ENCODE data around the gene OSBP2.

OSBP2 gene

GRCh38 chr22:30870451-30871345 lies 176.0 kb downstream of the OSBP2 start:
- no peak for DNase-seq

- no peak for DNase-seq
Measured at GRCh38 chr22:30871391-30872284, 177.0 kb downstream of the OSBP2 start.

GRCh38 chr22:30872285-30873041 lies 177.8 kb downstream of the OSBP2 start:
- no peak for DNase-seq

DNA sequence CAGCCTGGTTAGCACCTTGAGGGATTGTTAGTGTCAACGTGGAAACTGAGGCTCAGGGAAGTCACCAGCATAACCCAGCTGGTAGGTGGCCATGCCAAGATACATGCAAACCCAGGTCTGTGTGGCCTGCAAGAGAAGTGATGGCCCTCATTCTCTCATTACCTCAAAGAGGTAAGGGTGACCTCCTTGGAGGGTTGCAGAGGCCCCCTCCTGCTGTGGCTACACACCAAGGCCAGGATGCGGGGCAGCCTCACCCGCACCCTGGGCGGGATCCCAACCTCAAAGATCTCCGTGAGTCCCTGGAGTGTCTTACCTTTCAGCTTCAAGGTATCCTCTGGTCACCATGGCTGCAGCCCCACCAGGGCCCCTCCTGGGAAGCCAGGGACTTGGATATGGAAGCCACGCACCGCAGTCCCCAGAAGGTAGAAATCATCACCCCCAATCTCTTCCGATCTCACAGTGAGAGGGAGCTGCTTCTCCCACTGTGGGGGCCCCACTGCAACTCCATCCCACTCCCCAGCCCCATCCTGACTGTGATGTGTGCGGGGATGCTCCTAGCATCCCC lies 178.5 kb downstream of the OSBP2 start:
- no peak for DNase-seq

DNA sequence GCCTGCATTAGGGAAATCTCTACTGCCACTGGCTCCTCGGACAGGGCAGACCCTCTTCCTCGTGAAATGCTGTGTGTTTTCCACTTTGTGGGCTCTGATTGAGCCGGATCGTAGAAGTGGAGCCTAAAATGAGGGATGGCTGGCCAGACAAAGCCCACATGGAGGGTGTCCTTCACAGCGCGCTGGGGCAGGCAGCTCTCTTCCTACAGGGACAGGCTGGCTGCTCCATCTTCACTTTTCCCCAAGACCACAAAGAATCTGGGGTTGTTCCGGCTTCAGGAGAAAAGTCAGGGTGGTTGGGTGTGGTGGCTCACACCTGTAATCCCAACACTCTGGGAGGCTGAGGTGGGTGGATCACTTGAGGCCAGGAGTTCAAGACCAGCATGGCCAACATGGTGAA lies 179.0 kb downstream of the OSBP2 start:
- no peak for DNase-seq

- DNase-seq: no peak
Measured at GRCh38 chr22:30874431-30875370, 180.0 kb downstream of the OSBP2 start.

DNA sequence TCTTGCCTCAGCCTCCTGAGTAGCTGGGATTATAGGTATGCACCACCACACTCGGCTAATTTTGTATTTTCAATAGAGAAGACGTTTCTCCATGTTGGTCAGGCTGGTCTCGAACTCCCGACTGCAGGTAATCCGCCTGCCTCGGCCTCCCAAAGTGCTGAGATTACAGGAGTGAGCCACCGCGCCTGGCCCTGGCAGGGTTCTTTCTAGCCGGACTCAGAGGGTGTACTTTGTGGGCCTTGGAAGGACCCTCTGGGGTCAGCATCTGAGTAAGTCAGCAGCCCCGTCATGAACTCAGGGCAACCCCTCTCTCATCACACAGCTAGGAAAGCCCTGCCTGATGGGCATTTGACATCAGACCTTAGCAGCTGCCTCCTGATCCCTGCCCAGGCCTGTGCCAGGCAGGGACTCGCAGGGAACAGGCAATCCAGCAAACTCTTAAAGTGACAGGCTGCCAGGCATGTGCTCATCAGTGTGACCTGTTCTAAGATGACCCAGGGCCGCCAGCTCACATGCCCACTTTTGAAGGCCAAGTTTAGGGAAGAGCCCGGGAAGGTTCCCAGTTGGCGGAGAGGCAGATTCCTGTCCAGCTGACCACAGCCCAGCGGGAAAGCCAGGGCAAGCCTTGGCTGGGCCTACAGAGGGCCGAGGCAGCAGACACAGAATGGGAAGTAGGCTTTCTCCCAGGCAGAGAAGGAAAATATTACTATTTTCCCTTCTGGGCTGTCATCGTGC lies 181.0 kb downstream of the OSBP2 start:
- DNase-seq: no peak

DNA sequence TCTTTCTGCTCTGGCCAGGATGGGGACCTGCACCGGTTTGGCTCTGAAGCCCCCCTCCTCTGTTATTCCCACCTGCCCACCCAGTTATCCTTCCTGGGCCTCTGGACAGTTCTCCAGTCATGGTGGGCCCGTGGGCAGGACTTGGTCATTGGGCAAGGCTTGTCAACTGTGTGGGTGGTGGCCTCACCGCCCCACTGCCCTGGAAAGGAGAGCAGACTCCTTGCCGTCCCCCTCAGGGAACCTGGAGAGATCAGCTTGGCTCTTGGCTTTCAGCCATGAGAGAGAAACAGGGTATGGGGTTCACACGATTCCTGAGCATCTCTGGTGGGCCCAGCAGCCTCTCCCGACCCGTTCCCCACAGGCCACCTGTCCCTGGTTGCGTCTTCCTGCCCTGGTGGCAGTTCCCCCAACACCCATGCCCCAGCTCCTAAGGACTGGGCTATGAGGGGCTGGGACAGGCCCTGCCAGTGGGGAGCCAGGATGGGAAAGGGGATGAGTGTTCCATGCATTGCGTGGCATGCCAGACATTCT lies 181.6 kb downstream of the OSBP2 start:
- no peak for DNase-seq

- no peak for DNase-seq
Measured at GRCh38 chr22:30876915-30877553, 182.4 kb downstream of the OSBP2 start.

DNA sequence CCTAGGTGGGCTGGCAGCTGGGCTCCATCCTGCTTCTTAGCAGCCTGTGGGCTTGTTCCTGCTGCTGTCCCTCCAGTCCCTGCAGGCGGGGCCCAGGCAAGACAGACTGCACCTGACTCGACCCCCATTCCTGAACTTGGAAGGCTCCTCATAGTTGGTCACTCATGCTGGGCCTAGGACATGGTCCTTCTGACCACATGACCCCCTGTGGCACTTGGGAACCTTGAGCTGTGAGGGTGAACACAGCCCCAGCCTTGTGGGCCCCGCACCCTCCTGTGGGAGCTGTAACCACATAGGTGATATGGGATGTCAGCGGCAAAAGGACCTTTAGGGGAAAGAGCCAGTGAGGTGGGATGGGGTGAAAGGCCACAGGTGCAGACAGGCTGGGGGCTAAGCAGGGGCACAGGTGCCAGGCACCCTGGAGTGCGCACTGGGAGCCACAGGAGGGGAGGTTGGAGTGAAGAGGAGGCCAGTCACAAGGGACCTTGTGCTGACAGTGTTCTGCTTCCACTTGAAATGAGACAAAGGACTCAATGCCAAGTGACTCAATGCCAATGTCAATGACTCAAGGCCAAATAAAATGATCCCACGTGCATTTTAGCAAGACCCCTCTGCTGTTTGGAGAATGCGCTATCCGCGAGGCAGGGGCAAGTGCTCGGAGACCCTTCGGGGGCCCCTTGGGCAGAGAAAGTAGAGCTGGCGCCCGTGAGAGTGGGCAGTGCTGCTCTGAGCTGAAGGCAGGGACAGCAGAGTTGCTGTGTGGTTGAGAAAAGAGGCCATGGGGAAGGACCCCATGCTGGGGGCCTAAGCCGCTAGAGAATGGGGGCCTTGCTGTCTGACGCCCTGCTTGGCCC lies 183.2 kb downstream of the OSBP2 start:
- DNase-seq: no peak

GRCh38 chr22:30878516-30879414 lies 184.1 kb downstream of the OSBP2 start:
- no peak for DNase-seq

DNA sequence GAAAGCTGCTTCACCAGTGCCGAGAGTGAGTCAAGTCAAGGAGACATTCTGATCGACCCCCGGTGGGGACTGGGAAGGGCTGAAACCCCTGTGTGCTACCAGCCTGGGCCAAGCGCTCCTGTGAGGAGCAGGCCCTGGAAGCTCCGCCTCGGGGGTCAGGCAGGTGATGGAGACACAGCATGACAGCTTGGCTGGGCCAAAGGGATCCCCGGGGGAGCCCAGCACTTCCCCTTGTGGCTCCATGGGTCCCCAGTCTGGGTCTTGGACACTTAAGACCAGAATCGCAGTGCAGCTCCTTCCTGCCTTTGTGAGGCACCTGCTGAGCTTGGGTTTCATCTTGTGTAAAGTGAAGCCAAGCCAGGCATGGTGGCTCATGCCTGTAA lies 184.7 kb downstream of the OSBP2 start:
- DNase-seq: no peak

- no peak for DNase-seq
Measured at GRCh38 chr22:30880181-30880601, 185.5 kb downstream of the OSBP2 start.

DNA sequence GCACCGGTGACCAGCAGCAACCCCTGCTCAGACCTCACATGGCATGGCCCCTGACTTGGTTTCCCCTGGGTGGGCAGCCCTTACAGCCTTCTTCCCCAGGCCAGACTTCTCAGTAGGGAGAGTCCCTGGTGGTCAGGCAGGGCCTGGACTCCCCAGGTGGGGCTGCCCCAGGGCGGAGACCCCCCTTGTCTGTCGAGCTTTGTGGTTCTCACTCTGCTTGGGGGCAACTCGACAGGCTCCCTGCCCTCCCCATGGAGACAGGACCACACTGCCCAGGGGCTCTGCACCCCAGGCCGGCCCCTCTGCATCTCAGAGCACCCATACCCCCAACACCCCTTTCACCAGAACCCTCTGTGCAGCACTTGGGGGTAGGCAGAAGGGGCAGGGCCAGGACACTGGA lies 186.2 kb downstream of the OSBP2 start:
- DNase-seq: no peak

- no peak for DNase-seq
Measured at GRCh38 chr22:30881361-30882183, 186.9 kb downstream of the OSBP2 start.

- DNase-seq: no peak
Measured at GRCh38 chr22:30882184-30882717, 187.6 kb downstream of the OSBP2 start.
